Activated CD4-positive, alpha-beta T cell treated with anti-CD3 and anti-CD28 coated beads, Interleukin-2, amount 50 U/mL, for 4 hours (primary cell): ENCODE results near the gene PACC1.

Source experiments
- DNase-seq, 2 experiments: peaks; one replicate each; pipeline ENCODE4 v3.0.0-alpha.2; 2020

The PACC1 gene

DNA sequence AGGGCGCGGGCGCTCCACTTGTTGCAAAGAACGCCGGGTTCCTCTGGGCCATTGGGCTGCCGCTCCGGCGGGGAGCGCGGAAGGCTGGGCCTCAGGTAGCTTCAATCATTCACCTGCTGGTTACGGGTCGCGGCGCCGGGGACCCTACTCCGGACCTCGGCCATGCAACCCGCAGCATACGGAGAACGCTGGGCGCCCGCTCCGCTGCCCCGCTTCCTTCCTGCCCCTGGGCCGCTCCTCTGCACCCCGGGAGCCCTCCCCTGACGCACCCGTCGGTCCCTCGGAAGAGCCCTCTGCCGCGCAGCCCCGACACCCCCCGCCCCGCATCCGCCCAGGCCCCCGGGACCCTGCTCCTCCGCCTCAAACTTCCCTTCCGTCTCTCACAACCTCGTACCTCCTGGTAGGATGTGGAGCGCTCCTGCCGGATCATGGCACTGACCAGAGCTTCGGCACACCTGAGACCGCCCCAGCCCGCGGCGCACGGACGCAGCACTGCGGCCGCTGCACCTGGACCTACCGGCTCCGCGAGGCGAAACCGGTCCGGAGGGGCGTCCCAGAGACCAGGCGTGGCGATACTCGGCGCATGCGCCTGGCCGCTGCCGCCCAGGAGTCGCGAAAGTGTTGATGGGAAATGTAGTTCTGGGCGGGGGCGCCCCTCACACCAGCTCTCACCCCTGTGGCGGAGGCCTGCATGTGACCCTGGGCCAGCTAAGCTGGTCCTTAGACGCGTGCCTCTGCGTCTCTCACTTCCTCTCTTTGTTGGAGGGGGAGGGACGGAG, at the start of gene PACC1:
Gene PACC1, minus strand, starts transcription at position 559 of the 779 bp plus-strand sequence. Its CDS starts 129 bp downstream, at position 430.
- DNase-seq = peak; percentile 79 to 81

DNA sequence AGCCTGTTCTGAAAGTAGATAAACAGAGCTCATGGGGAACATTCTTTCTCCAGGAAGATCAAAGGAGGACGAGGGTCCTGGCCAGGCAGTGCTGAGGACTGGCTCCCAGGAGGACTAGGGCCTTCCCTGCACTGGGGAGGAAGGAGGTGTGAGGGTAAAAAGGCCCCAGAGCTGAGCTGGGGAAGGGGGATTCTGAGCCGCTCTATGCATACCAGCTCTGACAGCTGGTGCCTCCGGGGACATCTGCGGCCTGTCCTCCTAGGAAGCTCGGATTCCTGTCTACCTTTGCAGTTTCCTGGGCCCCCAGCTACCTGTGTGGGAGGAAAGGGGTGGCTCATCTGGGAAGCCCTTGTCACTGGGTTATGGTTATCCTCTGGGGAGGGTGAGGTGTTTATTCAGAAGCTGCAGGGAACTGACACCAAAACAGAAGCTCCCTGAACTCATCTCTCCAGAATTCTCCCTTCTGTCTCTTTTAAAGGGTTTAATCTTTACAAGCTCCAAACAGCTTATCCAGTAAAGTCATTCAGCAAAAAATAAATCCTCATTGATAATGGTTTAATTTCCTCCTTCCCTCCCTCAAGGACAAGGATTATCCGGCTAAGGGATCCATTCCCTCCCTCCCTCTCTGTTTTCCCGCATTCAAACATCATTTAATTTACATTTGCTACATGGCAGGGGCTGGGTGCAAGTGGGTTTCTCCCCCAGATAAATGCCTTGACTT, 49.0 kb upstream of the PACC1 start:
- DNase-seq = no peak

DNA sequence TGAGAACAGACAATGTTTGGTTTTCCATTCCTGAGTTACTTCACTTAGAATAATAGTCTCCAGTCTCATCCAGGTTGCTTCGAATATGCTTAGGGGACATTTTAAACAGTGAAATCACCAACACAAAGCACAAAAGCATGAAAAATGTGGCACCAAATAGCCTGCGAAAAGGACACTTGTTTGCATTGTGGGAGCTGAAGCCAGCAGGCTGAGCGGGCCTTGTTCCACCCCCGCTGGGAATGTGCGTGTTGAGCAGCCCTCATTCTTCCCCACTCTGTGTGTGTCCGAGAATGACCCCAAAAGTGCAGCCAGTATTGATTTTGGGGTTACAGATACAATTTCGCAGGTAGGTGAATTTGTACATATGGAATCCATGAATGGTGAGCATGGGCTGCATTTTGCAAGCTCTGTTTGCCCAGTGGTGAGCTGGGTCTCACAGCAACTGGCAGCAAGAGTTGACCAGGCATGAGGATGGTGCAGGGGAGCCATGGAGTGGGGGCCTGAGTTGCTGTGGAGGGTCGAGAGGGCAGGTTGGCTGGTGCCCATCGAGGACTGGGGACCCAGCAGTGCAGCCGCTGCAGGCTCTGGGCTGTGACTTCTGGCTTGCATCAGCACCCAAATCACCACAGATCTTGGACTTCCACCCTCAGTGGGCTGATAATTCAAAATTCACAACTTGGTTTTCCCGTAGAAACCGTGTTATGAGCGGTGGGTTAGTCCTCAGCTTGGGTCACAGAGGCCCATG, 47.4 kb upstream of the PACC1 start:
- DNase-seq = no peak

- DNase-seq = no peak
Observed at GRCh38 chr1:212460376-212460775, 45.7 kb upstream of the PACC1 start.

DNA sequence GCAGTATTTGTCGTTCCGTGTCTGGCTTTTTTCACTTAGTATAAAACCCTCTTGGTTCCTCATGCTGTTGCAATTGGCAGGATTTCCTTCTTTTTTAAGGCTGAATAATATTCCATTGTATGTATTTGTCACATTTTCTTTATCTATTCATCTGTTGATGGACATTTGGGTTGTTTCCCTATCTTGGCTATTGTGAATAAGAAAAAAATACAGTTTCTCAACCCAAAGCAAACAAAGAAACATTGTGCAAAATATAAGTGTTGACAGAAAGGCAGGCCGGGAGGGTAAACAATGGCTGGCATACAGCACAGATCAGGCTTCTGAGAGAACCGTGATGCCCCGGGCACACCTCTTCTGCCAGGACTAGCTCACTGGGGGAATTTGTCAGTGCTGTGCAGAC, 45.0 kb upstream of the PACC1 start:
- DNase-seq = no peak

- DNase-seq = peak in 1 of 2 experiments; percentile 13
Observed at GRCh38 chr1:212458817-212459216, 44.1 kb upstream of the PACC1 start.

- peak; percentile 34 to 48 for DNase-seq
Observed at GRCh38 chr1:212457740-212458338, 43.2 kb upstream of the PACC1 start.

GRCh38 chr1:212455803-212456528, 41.3 kb upstream of the PACC1 start:
- DNase-seq = peak; percentile 79

DNA sequence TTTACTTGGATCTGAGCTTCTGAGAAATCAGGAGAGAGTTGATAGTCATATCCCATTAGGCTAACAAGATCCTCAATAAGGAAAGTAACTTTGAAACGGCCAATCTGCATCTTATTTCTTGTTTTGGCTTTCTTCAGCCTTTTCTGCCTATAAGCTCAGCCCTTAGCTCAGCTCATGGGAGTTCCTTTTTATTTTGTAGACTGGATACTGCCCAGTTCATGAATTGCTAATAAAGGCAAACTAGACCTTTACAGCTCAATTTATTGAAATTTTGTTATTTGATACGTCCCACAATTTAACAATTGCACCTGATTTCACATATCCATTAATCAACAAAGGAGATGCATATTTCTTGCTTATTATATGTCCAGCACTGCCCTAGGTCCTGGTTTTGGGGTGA, 40.7 kb upstream of the PACC1 start:
- no peak for DNase-seq

DNA sequence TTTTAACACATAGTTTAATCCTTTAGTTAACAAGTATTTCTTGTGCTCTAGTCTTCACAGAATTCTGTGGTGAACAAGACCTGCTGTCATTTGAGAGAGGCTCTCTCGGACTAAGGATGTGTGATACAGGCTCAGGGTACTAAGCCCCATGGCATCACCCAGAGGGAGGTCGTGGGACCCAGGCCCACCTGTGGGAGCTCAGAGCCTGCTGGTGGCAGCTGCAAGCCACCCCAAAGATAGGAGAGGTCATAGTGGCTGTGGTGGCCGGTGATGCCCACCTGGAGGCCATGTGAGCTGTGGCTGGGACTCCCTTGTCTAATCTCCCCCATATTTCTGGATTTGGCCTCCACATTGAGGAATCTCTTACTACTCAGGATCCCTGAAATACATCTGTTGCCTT, 40.1 kb upstream of the PACC1 start:
- DNase-seq = no peak

DNA sequence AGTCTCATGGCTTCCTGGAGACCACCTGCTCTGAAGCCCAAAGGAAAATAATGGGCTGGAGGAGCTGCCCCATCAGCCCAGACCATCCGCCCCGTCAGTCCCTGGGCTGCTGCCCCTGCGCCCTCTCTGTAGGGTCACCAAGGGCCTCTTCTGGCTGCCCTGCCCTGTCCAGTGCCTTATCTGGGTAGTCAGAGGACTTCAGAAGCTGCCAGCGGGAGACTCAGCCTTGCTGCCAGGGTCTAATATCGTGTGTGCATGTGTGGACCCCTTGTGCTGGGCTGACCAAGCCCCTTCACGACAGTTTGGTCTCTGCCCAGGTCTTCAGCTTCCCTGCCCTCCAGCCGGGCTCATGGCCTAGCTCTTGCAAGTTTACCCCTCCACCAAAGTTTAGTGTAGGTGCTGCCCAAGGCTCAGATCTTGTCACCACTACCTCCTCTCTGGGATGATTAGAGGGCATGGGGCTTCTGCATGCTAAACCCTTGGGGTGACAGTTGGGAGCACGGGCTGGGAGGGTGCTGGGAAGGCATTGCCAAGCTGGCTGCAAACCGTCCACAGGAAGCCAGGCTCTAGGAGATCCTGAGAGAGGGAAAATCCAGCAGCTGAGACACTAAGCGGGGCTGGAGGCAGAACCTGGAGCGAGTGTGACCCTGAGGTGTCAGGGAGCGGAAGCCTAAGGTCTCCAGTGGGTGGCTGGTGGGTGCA, 38.6 kb upstream of the PACC1 start:
- DNase-seq = no peak

DNA sequence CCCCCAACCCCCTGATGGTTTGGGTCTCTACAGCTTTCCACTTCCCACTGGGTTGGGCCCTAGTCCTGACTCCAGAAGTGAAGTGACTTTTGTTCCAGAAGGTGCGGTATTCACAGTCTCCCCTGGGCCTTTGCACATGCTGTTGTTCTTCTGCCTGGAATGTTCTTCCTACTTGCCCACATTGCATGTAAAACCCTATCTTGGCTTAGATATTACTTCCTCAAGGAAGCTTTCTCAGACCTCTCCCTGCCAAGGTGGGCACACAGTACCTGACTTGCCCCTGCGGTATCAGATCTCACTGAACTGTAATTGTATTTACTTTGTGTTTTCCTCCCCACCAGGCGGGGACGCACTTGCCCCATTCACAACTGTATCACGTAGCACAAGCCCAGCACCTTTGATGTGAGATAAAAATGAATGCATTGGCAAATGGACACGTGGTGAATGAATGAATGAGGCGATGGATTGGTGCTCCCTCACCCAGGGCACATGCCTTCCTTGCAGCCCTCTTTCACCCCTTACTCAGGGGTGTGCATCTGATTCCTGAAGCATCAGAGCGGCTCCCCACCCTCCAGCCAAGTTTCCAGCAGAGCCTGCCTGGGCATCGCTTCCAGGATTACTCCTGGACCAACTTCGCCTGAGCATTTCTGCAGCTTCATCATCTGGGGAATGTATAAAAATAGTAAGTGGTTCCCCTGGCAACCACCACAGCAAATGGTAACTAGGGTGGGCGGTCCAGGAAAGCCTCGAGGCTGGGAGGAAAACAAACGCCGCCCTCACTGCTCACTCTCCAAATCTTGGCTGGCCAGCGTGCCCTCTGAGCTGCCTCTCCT, 37.9 kb upstream of the PACC1 start:
- no peak for DNase-seq

DNA sequence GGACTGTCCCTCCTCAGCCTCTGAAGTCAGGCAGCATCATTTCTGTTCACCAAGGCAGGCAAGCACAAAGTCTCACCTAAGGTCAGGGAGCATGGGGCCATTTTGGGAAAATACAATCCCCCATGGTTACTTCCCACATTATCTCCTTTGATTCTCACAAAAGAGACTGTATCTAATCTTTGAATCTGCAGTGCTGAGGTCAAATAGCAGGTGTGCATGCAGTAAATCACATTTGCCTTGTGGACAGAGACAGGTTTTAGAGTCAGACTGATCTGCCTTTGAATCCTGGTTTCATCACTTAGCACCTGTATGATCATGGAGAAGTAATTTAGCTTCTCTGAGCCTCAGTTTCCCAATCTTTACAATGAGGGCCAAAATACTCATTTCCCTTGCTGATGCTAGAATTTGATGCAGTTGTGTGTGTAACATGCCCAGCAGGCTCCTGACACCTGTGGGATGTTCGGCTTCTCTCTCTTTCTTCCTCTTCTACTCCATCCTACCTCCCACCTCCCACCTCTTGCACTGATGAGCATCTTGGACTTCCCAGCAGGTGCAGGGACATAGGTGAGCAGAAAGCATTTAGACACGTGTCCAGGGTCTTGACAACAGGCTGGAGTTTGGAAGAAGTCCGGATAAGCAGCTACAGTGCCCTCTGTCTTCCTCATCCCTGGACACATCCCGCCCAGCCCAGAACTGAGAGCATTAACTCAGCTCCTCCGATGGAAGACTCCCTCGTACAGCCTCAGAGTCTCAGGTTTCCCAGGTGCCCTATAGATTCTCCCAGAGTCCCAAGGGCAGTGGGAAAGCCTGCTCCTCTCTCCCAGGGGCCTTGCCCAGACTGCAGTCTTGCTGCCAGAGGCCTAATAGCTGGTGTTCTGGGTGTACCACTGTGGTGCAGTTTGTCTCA, 37.0 kb upstream of the PACC1 start:
- DNase-seq = no peak

GRCh38 chr1:212450331-212450881, 35.7 kb upstream of the PACC1 start:
- DNase-seq = no peak

- no peak for DNase-seq
Observed at GRCh38 chr1:212447478-212447877, 32.8 kb upstream of the PACC1 start.

GRCh38 chr1:212446333-212446732, 31.6 kb upstream of the PACC1 start:
- no peak for DNase-seq

GRCh38 chr1:212442408-212442807, 27.7 kb upstream of the PACC1 start:
- DNase-seq = no peak

- no peak for DNase-seq
Observed at GRCh38 chr1:212440419-212440818, 25.7 kb upstream of the PACC1 start.

GRCh38 chr1:212438831-212439237, 24.1 kb upstream of the PACC1 start:
- DNase-seq = no peak
